Measurements from ENCODE around the gene LIPA.
"Not testable (repeated sequence)": the region's sequence is repeated elsewhere in the genome, so short reads cannot be mapped to it uniquely, and the experiment has no call there.

LIPA gene

DNA sequence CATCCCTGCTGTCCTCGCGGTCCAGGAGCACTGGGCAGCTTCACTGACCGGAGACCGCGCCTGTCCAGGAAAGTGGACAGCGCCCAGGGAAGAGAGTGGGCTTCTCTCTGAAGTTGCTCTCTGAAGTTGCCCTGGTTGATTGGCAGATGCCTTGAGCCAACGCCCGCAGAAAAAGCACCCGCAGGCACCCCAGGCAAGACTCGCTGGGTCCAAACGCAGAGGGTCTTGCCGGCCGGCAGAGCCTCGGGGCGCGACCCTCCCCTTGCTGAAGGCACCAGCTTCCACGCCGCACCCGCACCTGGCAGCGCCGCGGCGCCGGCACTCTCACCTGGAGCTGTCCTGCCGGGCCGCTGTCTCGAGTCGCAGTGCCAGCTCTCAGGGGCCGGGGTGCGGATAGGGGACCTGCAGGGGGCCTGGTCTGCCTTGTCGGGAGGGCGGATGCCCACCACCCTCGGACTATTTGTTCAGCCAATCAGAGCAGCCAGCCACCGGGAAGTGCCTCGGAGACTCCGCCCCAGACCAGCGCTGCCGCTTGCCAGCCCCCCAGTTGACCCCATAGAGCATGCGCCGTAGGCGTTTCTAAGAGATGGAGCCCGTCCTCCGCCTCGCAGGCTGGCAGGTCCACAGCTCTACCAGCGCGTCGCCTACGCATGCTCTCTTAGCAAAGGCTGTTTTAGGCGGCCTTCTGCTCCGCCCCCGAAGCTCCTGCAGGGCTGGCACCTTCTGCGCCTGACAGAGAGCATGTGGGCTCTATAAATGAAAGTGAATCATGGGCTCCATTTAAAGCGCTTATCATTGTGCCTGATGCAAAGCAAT, at the start of gene LIPA:
TSS of gene LIPA (minus strand) at position 367 of the 816 bp plus-strand sequence. CDS start 4,127 bp downstream, outside the sequence.
- Histone ChIP-seq H2AFZ (ENCODE audit: low read depth, low read length) (peak within 1 kb of the TSS; percentile 75), H3K36me3 (ENCODE audit: insufficient read depth, low read length) (no peaks in the 10 kb centered on the region), H3K4me3 (ENCODE audit: low read length) (peak within 1 kb of the TSS; percentile 64), H3K9me3 (ENCODE audit: low read length) (peaks cover 7% of the 10 kb centered on the region), H3K27me3 (ENCODE audit: insufficient read depth, low read length) (no peaks in the 10 kb centered on the region), H3K4me1 (ENCODE audit: insufficient read depth, low read length) (peaks cover 6% of the 10 kb centered on the region)

DNA sequence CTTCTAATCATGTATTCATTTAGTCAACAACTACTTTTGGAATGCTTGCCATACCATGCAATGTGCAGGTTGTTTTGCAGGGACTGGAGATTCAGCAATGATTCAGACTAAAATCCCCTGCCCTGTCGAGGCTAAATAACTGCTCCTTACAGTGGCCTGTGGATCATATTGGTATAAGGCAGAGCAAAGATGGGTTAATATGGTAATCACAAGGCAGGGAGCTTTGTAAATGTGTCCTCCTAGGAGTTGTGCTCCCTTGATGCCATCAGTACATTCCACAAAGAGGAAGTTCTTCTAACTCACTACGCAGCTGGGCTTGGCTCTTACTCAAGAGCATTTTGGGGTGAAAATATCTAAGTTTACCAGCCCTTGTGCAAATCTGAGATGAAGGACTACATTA, 49.7 kb upstream of the LIPA start:
- Histone ChIP-seq H2AFZ (ENCODE audit: low read depth, low read length) (no peak overlapping the region), H3K9me3 (ENCODE audit: low read length) (no peaks in the 10 kb centered on the region), H3K4me3 (ENCODE audit: low read length) (no peak overlapping the region), H3K36me3 (ENCODE audit: insufficient read depth, low read length) (no peaks in the 10 kb centered on the region), H3K4me1 (ENCODE audit: insufficient read depth, low read length) (peaks cover 3% of the 10 kb centered on the region), H3K27me3 (ENCODE audit: insufficient read depth, low read length) (no peaks in the 10 kb centered on the region)

DNA sequence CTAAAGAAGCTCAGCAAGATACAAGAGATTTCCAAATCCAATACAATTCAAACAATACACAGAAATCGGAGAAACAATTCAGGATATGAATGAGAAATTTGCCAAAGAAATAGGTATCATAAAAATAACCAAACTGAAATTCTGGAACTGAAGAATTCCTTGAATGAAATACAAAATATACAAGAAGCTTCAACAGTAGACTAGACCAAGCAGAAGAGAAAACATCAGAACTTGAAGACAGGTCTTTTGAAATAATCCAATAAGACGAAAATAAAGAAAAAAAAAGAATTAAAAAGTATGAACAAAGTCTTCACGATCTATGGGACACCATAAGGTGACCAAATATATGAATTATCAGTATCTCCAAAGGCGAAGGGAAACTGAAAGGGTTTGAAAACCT, 47.5 kb upstream of the LIPA start:
- no peak overlapping the region for H3K4me3 ChIP-seq (ENCODE audit: low read length)
- no peak overlapping the region for H2AFZ ChIP-seq (ENCODE audit: low read depth, low read length)
- no peaks in the 10 kb centered on the region for H3K36me3 ChIP-seq (ENCODE audit: insufficient read depth, low read length)
- H3K9me3 ChIP-seq (ENCODE audit: low read length): no peaks in the 10 kb centered on the region
- no peaks in the 10 kb centered on the region for H3K27me3 ChIP-seq (ENCODE audit: insufficient read depth, low read length)
- no peaks in the 10 kb centered on the region for H3K4me1 ChIP-seq (ENCODE audit: insufficient read depth, low read length)

DNA sequence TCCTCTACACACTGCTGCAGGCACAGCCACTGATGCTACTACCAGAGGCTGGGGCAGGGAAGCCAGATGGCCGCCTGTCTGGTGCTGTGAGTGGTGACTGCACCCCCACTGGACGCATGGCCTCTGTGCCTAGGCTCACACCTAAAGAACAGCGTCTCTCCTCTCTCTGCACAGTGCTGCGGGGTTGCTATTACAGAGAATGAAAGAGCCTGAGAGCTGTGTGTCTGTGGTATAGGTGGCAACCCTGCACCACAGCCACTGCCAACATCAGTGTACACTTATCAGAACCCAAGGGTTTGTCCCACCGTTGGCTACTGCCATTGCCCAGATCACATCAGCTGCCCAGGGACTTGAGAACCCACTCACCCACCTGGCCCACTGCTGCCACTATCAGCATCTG, 46.2 kb upstream of the LIPA start:
- Histone ChIP-seq H3K9me3 (ENCODE audit: low read length) (no peaks in the 10 kb centered on the region), H3K4me1 (ENCODE audit: insufficient read depth, low read length) (no peaks in the 10 kb centered on the region), H2AFZ (ENCODE audit: low read depth, low read length) (no peak overlapping the region), H3K27me3 (ENCODE audit: insufficient read depth, low read length) (no peaks in the 10 kb centered on the region), H3K36me3 (ENCODE audit: insufficient read depth, low read length) (no peaks in the 10 kb centered on the region), H3K4me3 (ENCODE audit: low read length) (no peak overlapping the region)

DNA sequence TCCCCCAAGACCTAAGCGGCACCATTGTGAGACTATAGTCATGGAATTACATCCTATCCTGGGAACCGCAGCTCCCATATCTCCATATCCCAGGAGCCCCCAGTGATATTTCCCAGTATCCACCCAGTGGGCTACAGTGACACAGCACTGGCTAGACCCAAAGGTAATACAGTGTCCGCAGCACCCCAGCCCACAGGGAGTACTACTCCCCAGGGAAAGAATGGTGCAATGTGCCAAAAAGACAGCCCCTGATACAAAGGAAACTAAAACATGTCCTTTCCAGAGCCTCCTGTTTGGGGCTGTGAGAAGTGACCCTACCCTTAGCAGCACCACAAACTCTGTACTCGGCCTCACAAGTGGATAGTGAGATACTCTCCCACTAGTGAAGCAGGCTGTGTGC, 45.8 kb upstream of the LIPA start:
- Histone ChIP-seq H2AFZ (ENCODE audit: low read depth, low read length) (no peak overlapping the region), H3K4me3 (ENCODE audit: low read length) (no peak overlapping the region), H3K36me3 (ENCODE audit: insufficient read depth, low read length) (no peaks in the 10 kb centered on the region), H3K27me3 (ENCODE audit: insufficient read depth, low read length) (no peaks in the 10 kb centered on the region), H3K4me1 (ENCODE audit: insufficient read depth, low read length) (no peaks in the 10 kb centered on the region), H3K9me3 (ENCODE audit: low read length) (no peaks in the 10 kb centered on the region)

DNA sequence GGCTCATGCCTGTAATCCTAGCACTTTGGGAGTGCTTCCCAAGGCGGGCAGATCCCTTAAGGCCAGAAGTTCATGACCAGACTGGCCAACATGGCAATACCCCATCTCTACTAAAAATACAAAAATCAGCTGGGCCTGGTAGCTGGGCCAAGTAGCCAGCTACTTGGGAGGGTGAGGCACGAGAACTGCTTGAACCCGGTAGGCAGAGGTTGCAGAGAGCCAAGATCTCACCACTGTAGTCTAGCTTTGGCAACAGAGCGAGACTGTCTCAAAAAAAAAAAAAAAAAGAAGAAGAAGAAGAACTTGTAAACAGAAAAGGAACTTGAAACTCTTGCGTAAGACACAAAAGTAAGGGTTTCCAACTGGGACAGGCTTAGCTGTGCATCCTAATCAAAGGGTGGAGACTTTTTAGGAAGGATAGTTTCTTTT, 44.7 kb upstream of the LIPA start:
- H3K4me1 ChIP-seq (ENCODE audit: insufficient read depth, low read length): no peaks in the 10 kb centered on the region
- H3K4me3 ChIP-seq (ENCODE audit: low read length): no peak overlapping the region
- no peaks in the 10 kb centered on the region for H3K36me3 ChIP-seq (ENCODE audit: insufficient read depth, low read length)

DNA sequence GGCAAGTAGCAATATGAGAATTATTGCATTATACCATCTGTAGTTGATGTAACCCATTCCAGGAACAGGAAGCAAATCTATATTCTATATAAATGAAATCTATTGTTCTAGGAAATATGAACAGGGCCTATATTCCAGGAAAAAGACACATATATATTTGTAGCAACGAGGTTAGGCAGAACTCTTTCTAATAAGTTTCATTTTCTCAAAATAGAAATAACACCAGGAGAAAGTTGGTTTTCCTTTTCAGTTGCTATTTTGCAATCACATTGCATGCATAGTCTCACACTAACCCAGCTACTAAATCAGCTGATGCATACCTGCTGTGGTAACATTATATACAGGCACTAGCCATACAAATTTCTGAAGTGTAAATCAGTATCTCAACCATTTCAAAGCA, 44.0 kb upstream of the LIPA start:
- Histone ChIP-seq H3K9me3 (ENCODE audit: low read length) (no peaks in the 10 kb centered on the region), H3K27me3 (ENCODE audit: insufficient read depth, low read length) (no peaks in the 10 kb centered on the region), H3K36me3 (ENCODE audit: insufficient read depth, low read length) (no peaks in the 10 kb centered on the region), H3K4me1 (ENCODE audit: insufficient read depth, low read length) (no peaks in the 10 kb centered on the region), H3K4me3 (ENCODE audit: low read length) (no peak overlapping the region), H2AFZ (ENCODE audit: low read depth, low read length) (no peak overlapping the region)

More for the DNA sequence above, 44.7 kb upstream of the LIPA start:
- Histone ChIP-seq H3K9me3 (ENCODE audit: low read length) (no peaks in the 10 kb centered on the region), H3K27me3 (ENCODE audit: insufficient read depth, low read length) (no peaks in the 10 kb centered on the region), H2AFZ (ENCODE audit: low read depth, low read length) (no peak overlapping the region)

DNA sequence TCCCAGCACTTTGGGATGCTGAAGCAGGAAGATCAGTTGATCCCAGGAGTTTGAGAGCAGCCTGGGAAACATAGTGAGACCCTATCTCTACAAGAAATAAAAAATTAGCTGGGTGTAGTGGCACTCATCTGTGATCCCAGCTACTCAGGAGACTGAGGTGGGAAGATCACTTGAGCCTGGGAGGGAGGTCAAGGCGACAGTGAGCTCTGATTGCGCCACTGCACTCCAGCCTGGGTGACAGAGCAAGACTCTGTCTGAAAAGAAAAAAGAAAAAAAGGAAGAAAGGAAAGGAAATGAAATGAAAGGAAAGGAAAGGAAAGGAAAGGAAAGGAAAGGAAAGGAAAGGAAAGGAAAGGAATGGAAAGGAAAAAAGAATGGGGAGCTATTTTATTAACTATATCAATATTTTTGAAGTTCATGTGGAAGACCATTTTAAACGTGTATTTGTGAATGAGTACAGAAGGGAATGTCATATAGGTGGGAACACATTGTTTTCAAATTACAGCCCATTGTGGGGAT, 43.2 kb upstream of the LIPA start:
- Histone ChIP-seq H3K36me3 (ENCODE audit: insufficient read depth, low read length) (no peaks in the 10 kb centered on the region), H3K4me1 (ENCODE audit: insufficient read depth, low read length) (peaks cover 5% of the 10 kb centered on the region), H3K27me3 (ENCODE audit: insufficient read depth, low read length) (no peaks in the 10 kb centered on the region), H3K9me3 (ENCODE audit: low read length) (no peaks in the 10 kb centered on the region), H2AFZ (ENCODE audit: low read depth, low read length) (no peak overlapping the region), H3K4me3 (ENCODE audit: low read length) (no peak overlapping the region)

DNA sequence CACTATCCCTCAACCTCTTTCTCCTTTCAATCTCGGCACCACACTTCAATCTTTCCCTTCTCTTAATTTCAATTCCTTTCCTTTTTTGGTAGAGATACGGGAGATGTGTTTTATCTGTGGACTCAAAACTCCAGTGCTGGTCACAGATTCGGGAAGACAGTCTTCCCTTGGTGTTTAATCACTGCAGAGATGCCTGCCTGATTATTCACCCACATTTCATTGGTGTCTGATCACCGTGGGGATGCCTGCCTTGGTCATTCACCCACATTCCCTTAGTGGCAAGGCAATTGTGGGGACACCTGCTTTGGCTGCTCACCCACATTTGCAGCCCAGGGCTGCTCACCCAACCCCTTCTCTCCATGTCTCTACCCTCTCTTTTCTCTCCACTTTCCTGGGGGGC, 33.7 kb upstream of the LIPA start:
- H2AFZ ChIP-seq (ENCODE audit: low read depth, low read length); H3K27me3 ChIP-seq (ENCODE audit: insufficient read depth, low read length); H3K9me3 ChIP-seq (ENCODE audit: low read length); H3K36me3 ChIP-seq (ENCODE audit: insufficient read depth, low read length); H3K4me3 ChIP-seq (ENCODE audit: low read length): not testable (repeated sequence)
- peaks cover 21% of the 10 kb centered on the region for H3K4me1 ChIP-seq (ENCODE audit: insufficient read depth, low read length)

DNA sequence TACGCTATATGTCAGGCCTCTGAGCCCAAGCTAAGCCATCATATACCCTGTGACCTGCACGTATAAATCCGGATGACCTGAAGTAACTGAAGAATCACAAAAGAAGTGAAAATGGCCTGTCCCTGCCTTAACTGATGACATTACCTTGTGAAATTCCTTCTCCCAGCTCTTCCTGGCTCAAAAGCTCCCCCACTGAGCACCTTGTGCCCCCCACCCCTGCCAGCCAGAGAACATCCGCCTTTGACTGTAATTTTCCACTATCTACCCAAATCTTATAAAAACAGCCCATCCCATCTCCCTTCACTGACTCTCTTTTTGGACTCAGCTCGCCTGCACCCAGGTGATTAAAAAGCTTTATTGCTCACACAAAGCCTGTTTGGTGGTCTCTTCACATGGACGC, 33.1 kb upstream of the LIPA start:
- peaks cover 15% of the 10 kb centered on the region for H3K4me1 ChIP-seq (ENCODE audit: insufficient read depth, low read length)
- H2AFZ ChIP-seq (ENCODE audit: low read depth, low read length); H3K27me3 ChIP-seq (ENCODE audit: insufficient read depth, low read length); H3K36me3 ChIP-seq (ENCODE audit: insufficient read depth, low read length); H3K4me3 ChIP-seq (ENCODE audit: low read length); H3K9me3 ChIP-seq (ENCODE audit: low read length): not testable (repeated sequence)

DNA sequence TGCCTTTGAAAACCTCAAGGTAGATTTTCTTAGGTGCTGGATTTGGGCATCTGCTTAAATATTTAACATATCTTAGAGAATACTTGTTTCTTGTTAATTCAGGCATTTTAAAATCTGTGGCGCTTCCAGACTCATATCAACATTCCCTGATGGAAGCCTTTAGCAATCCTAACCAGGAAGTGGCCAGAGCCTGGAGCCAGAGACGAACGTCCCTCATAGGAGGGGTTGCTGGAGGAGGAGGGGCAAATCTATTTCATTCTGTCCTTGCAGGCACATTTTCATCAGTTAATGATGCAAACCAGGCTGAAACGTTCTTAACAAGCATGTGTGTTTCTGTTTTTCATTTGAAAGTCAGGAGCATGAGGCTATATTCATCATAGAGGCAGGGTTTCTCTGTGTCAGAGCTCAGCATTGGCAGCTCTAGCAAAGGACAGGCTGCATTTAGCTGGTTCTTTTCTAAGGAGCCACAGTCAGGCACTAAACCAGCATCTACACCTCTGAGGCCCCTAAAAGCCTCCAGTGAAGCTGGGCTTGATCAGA, 32.4 kb upstream of the LIPA start:
- peak overlapping the region; percentile 50 for H3K4me3 ChIP-seq (ENCODE audit: low read length)
- peak overlapping the region; percentile 73 for H2AFZ ChIP-seq (ENCODE audit: low read depth, low read length)
- H3K9me3 ChIP-seq (ENCODE audit: low read length): no peaks in the 10 kb centered on the region
- H3K27me3 ChIP-seq (ENCODE audit: insufficient read depth, low read length): no peaks in the 10 kb centered on the region
- H3K4me1 ChIP-seq (ENCODE audit: insufficient read depth, low read length): peaks cover 9% of the 10 kb centered on the region
- H3K36me3 ChIP-seq (ENCODE audit: insufficient read depth, low read length): no peaks in the 10 kb centered on the region

DNA sequence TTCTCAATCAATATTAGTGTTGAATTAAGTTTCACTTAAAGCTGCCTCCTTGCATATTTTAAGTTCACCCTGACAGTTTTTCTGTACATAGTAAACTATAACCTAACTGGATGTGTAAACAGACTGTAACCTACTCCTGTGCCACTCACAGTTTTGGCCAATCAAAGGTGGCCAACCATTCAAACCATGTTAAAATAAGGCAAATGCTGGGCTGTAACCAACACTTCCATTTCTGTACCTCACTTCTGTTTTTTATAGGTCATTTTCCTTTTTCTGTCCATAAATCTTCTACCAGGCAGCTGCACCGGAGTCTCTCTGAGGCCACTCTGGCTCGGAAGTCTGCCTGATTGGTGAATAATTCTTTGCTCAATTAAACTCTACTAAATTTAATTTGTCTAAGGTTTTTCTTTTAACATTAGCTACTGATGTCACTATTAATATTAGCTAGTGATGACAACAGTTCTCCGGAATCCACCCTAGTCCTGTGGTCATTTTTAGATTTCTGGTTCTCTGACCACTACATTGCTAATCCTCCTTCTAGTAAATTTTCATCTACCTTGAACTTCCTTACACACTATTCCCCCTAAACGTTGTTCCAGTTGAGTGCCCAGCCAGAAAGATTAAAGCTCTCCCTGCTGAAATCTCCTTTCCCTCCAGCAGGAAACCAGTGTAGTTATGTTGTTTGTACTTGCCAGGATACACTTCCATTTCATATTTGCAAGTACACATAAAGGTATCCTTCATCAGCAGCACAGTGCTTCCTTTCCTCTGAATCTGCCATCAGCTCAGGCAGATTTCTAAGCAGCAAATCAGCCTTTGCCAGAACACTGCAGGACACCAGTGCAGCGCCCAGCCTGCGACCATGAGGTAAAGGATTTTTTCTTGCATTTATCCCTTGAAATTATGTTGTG, 31.7 kb upstream of the LIPA start:
- Histone ChIP-seq H2AFZ (ENCODE audit: low read depth, low read length) (peak overlapping the region; percentile 73), H3K36me3 (ENCODE audit: insufficient read depth, low read length) (no peaks in the 10 kb centered on the region), H3K9me3 (ENCODE audit: low read length) (no peaks in the 10 kb centered on the region), H3K4me3 (ENCODE audit: low read length) (peak overlapping the region; percentile 50), H3K27me3 (ENCODE audit: insufficient read depth, low read length) (no peaks in the 10 kb centered on the region), H3K4me1 (ENCODE audit: insufficient read depth, low read length) (peaks cover 11% of the 10 kb centered on the region)
